ENCODE data around the gene HDAC5.

DNA sequence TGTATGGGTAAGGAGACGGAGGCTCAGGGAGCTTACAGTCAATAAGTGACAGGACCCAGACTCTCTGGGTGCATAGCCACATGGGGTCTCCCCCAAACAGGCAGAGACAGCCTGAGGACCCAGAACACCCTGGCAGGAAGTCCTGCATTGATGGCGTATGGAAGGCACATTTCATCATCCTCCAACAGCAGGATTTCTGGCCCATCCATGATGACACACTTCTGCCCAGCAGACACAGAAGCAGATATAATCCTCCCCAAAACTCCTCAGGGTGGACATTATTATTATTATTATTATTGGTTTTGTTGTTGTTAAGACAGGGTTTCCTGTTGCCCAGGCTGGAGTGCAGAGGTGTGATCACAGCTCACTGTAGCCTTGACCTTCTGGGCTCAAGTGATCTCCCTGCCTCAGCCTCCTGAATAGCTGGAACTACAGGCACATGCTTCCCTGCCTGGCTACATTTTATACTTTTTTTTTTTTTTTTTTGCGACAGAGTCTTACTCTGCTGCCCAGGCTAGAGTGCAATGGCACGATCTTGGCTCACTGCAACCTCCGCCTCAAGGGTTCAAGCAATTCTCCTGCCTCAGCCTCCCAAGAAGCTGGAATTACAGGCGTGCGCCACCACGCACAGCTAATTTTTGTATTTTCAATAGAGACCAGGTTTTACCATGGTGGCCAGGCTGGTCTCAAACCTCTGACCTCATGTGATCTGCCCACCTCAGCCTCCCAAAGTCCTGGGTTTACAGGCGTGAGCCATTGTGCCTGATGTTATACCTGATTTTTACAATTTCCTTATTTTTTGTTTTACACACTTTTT lies 11.5 kb upstream of the HDAC5 start:
- TF ChIP-seq EZH2phosphoT487 (IDR thresholded peaks at IDR 0.05; ENCODE audit: borderline replicate concordance, low read depth) (no peak), CTCF (IDR thresholded peaks at IDR 0.05) (no peak), POLR2AphosphoS5 (IDR thresholded peaks at IDR 0.05; ENCODE audit: low read depth, low read length) (no peak), TAF1 (IDR thresholded peaks at IDR 0.05; ENCODE audit: borderline replicate concordance, low read depth, low read length) (no peak), REST (IDR thresholded peaks at IDR 0.05; ENCODE audit: low read depth, low read length) (no peak), YY1 (IDR thresholded peaks at IDR 0.05; ENCODE audit: low read depth) (no peak), EP300 (IDR thresholded peaks at IDR 0.05; ENCODE audit: borderline replicate concordance in 1 of 2, low read depth in 1 of 2, low read length in 1 of 2) (no peak), GABPA (IDR thresholded peaks at IDR 0.05; ENCODE audit: low read depth) (no peak), TCF12 (IDR thresholded peaks at IDR 0.05) (no peak), MAX (IDR thresholded peaks at IDR 0.05; ENCODE audit: low read depth) (no peak), TEAD4 (IDR thresholded peaks at IDR 0.05; ENCODE audit: borderline replicate concordance, insufficient read depth) (no peak), NFIC (IDR thresholded peaks at IDR 0.05; ENCODE audit: borderline replicate concordance) (no peak), SIN3A (IDR thresholded peaks at IDR 0.05; ENCODE audit: borderline replicate concordance, low read depth, low read length) (no peak), RCOR1 (IDR thresholded peaks at IDR 0.05; ENCODE audit: low read length) (no peak)
